Gastroesophageal sphincter (tissue), 3 donors: ENCODE measurements around the gene ETS1.

Source experiments
- EP300 ChIP-seq: sonication (generic); formaldehyde crosslinking; IDR thresholded peaks from one replicate; pipeline ENCODE4 v1.6.1; 2017; ENCODE audit warnings: antibody characterized with exemption, mild to moderate bottlenecking
- POLR2A ChIP-seq, 2 donors: fragments of 450-650 bp; IDR thresholded peaks; one replicate each; pipeline ENCODE4 v1.6.1; 2017; ENCODE audit warnings: antibody characterized with exemption in 2 of 2, mild to moderate bottlenecking in 2 of 2, moderate library complexity in 1 of 2
- POLR2AphosphoS5 ChIP-seq: sonication (generic); formaldehyde crosslinking; IDR thresholded peaks from one replicate; pipeline ENCODE4 v1.6.1; 2017; ENCODE audit warnings: antibody characterized with exemption
- TF ChIP-seq, protein P1 (sequence below), 4 experiments: fragments of 200-600 bp in 2 of 4; fragments of 450-650 bp in 2 of 4; sonication (generic) in 1 of 4; IDR thresholded peaks; one replicate each; pipeline ENCODE4 v1.5.1; 2017 to 2019; ENCODE audit warnings: antibody characterized with exemption in 4 of 4, mild to moderate bottlenecking in 2 of 4, moderate library complexity in 2 of 4

DNA sequence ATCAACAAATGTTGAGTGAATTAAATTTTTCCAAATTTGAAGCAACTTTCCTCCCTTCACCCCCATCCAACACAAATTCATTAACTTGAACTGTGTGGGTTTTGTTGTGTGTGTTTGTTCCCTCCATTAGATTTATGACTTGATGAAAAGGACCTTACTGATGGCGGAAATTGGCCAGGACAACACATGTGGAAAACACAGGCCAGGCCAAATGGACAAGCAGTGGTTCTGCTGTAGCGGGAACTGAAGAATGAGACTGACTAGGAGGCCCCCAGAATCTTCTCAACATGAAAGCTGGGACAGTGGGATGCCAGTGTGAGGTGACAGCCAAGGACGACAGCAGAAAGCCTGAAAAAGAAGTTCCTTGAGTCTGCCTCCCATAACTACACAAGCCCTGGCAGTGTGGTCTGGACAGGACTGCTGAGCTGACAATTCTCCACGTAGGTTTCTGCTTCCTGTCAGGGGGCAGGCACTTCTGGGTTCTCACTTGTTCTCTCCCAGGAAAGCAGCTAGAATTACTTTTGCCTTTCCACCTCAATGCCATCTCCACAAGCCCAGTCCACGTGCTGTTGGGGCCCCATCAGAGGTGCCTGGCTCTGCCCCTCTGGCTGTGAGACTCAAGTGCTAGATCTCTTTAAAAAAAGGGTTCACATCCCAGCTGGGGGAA, 94.3 kb downstream of the ETS1 start:
- TF ChIP-seq, protein P1, sequence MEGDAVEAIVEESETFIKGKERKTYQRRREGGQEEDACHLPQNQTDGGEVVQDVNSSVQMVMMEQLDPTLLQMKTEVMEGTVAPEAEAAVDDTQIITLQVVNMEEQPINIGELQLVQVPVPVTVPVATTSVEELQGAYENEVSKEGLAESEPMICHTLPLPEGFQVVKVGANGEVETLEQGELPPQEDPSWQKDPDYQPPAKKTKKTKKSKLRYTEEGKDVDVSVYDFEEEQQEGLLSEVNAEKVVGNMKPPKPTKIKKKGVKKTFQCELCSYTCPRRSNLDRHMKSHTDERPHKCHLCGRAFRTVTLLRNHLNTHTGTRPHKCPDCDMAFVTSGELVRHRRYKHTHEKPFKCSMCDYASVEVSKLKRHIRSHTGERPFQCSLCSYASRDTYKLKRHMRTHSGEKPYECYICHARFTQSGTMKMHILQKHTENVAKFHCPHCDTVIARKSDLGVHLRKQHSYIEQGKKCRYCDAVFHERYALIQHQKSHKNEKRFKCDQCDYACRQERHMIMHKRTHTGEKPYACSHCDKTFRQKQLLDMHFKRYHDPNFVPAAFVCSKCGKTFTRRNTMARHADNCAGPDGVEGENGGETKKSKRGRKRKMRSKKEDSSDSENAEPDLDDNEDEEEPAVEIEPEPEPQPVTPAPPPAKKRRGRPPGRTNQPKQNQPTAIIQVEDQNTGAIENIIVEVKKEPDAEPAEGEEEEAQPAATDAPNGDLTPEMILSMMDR (IDR thresholded peaks at IDR 0.05), result no peak
- TF ChIP-seq POLR2A (IDR thresholded peaks at IDR 0.05) (no peak), POLR2AphosphoS5 (no peak), EP300 (no peak)
